RWPE1 (cell line): ENCODE data around the gene BBS5.
"Not testable (repeated sequence)": the region's sequence is repeated elsewhere in the genome, so short reads cannot be mapped to it uniquely, and the experiment has no call there.

ENCODE experiments used
- CTCF ChIA-PET: fragments of 350-600 bp; sonication (Branson Sonifier 250); formaldehyde crosslinking; extraction: SDS; loops from one replicate; lab custom pipeline; 2021; lab: Yijun Ruan, JAX
- POLR2A ChIA-PET: fragments of 400-600 bp; formaldehyde crosslinking; extraction: SDS; loops from one replicate; lab custom pipeline; 2020; ENCODE audit warnings: antibody characterized with exemption; ENCODE audit not compliant: low non-redundant PET; lab: Yijun Ruan, JAX
- DNase-seq: peaks from one replicate; pipeline ENCODE4 v3.0.0; 2012; ENCODE audit warnings: low spot score
- H3K27ac ChIP-seq: fragments of 450-650 bp; 2 replicates; pipeline ENCODE4 v1.5.1; 2017
- TF ChIP-seq, protein P1 (sequence below): fragments of 450-650 bp; conservative IDR thresholded peaks from 2 replicates; pipeline ENCODE4 v1.5.1; 2017; ENCODE audit warnings: low read depth, mild to moderate bottlenecking

The BBS5 gene

DNA sequence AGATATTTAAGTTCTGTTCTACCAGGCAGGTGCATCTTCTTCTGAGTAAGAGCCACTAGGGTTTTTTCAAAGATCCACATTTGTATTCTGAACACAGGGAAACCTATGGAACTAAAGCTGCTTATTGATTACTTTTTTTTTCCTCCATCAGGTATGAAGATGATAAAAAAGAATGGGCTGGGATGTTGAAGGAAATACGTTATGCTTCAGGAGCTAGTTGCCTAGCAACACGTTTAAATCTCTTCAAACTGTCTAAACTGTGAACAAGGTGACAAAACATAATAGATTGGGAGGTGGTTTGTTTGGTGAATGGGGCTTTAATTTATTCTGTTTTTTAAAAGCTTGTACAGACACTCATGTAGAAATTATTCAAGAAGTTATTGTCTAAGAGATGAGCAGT lies 46.1 kb downstream of the BBS5 start:
- no peak for DNase-seq
- ChIA-PET POLR2A (no interaction called here), CTCF (interaction anchor here (0.6 to 0.7 kb wide), 3 partner anchors 10 to 305 kb away, joined by 3 read pairs; no protein-coding TSS in a partner anchor)
- TF ChIP-seq, protein P1, sequence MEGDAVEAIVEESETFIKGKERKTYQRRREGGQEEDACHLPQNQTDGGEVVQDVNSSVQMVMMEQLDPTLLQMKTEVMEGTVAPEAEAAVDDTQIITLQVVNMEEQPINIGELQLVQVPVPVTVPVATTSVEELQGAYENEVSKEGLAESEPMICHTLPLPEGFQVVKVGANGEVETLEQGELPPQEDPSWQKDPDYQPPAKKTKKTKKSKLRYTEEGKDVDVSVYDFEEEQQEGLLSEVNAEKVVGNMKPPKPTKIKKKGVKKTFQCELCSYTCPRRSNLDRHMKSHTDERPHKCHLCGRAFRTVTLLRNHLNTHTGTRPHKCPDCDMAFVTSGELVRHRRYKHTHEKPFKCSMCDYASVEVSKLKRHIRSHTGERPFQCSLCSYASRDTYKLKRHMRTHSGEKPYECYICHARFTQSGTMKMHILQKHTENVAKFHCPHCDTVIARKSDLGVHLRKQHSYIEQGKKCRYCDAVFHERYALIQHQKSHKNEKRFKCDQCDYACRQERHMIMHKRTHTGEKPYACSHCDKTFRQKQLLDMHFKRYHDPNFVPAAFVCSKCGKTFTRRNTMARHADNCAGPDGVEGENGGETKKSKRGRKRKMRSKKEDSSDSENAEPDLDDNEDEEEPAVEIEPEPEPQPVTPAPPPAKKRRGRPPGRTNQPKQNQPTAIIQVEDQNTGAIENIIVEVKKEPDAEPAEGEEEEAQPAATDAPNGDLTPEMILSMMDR: no peak
- no peak overlapping the region for H3K27ac ChIP-seq

DNA sequence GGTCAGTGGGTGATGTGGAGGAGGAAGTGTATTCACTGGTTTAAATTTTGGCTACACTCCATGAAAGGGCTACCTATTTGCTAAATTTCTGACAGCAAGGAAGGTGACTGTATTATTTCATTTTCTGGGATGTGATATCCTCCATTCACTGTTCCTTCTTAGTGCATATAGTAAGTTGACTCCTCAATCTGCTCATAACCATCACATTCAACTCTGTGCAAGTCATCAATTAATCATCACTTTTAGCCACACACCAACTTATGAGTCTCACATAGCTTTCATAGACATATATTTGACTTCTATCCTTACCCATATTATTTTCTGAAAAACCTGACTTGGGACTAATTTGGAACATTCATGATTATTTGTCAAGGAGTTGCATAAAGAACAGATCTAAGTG lies 47.2 kb downstream of the BBS5 start:
- TF ChIP-seq, protein P1: no peak
- POLR2A ChIA-PET: no interaction called here
- CTCF ChIA-PET: interaction anchor here (0.6 kb wide), 1 partner anchor 29 kb away, joined by 3 read pairs; no protein-coding TSS in a partner anchor
- DNase-seq: no peak
- H3K27ac ChIP-seq: no peak overlapping the region

DNA sequence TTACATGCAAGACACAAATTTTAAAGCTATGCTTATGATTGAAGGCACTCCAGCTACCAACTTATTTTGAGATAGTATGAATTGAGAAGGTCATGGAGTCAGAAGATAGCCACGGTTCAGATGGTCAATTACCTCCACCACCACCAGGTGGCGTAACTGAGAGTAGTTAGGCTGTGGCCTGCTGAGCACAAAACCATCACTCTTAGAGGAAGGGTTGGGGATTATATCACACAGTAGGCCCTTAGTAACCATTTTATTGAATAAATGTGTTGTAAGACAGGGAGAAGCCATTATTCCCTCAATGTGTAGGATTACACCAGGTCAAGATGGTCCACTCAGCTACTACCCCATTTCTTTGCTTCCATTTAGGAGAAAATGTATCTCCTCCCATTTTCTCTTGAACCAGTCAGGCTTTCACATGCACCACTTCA lies 49.0 kb downstream of the BBS5 start:
- POLR2A ChIA-PET: no interaction called here
- H3K27ac ChIP-seq: no peak overlapping the region
- TF ChIP-seq, protein P1: peak; percentile 84
- CTCF ChIA-PET: interaction anchor here (0.6 to 0.9 kb wide), 4 partner anchors 9 to 419 kb away, joined by 3 to 4 read pairs (median 3); no protein-coding TSS in a partner anchor
- DNase-seq: peak; percentile 41

DNA sequence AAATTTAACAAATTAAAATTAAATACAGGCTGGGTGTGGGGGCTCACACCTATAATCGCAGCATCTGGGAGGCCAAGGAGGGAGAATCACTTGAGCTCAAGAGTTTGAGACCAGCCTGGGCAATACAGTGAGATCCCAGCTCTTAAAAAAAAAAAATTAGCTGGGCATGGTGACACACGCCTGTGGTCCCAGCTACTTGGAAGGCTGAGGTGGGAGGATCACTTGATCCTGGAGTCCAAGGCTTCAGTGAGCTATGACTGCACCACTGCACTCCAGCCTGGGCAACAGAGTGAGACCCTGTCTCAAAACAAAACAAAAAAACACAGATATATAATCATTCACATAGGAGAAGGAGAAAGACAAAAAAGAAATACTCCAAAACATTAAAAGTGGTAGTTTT lies 60.2 kb downstream of the BBS5 start:
- DNase-seq, H3K27ac ChIP-seq, POLR2A ChIA-PET: not testable (repeated sequence)
- CTCF ChIA-PET: interaction anchor here (1.1 kb wide), 1 partner anchor 12 kb away, joined by 4 read pairs; no protein-coding TSS in a partner anchor

DNA sequence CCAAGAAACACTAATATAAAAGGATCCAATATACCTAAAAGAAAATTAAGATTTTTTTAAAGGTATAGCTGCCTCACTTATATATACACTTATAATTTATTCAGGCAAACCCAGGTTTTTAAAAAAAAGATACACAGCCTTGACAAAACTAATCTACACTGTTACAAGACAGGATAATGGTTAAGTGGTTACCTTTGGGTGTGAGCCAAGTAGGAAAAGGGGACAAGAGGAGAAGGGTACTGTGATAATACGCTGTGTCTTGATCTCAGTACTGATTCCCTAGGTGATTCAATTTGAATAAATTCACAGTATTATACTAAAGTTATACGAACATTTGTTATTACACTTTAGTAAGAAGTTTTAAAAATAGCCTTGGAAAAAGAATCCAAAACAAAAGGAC lies 60.9 kb downstream of the BBS5 start:
- DNase-seq: no peak
- no peak overlapping the region for H3K27ac ChIP-seq
- CTCF ChIA-PET: interaction anchor here (1.1 kb wide), 1 partner anchor 12 kb away, joined by 4 read pairs; no protein-coding TSS in a partner anchor
- POLR2A ChIA-PET: no interaction called here
- TF ChIP-seq, protein P1: no peak

DNA sequence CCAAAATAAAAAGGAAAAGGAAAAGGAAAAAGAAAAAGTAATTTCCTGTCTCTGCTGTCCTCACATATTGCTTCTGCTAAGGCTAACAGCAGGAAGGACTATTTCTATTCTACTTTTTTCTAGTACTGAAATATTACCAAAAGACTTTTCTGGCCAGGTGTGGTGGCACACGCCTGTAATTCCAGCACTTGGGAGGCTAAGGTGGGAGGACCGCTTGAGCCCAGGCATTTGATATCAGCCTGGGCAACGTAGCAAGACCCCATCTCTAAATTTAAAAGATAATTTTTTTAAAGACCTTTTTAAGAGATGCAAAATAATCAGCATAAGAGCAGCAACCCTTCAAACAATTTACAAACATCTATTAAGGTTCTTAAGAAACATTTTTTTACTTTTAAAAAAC lies 63.1 kb downstream of the BBS5 start:
- TF ChIP-seq, protein P1: no peak
- DNase-seq: no peak
- H3K27ac ChIP-seq: no peak overlapping the region
- ChIA-PET CTCF (no interaction called here), POLR2A (no interaction called here)

DNA sequence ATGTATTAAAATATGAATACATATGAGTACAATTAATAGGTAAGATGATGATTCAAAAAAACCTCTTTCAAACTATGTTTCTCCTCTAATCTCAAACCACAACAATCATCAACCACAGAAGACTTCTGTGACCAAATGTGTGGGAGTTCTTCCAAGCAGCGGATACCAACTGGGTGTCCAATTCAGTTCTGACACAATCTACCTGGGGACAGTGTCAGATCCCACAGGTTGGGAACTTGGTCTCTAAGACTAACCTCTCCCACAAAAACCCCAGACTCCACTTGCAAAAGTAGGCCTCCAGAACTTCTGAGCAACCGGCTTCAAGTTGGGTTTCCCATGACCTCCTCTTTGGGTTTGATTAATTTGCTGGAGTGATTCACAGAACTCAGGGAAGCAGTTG lies 67.5 kb downstream of the BBS5 start:
- DNase-seq: no peak
- ChIA-PET CTCF (interaction anchor here (0.5 kb wide), 1 partner anchor 12 kb away, joined by 4 read pairs; no protein-coding TSS in a partner anchor), POLR2A (no interaction called here)
- TF ChIP-seq, protein P1: no peak
- no peak overlapping the region for H3K27ac ChIP-seq
